ENCODE data around the gene PHF13. TPM values are rescaled to one million over a fixed set of nuclear protein-coding genes. Genes with fewer than 3 reads are reported as not detected.

The PHF13 gene
- total RNA-seq (10 to 100 TPM in 3 of 5 experiments, 1 to 10 TPM in 2; 7.7 to 14.3 (median 12.2) TPM), polyA plus RNA-seq (1 to 10 TPM; 4.4 to 6.3 TPM), total RNA-seq (15.1 reads per million, percentile 44 among the genes with 10 or more reads in this experiment)

GRCh38 chr1:6613361-6614018 lies at the start of gene PHF13:
PHF13 (plus strand) TSS chr1:6613731; CDS start chr1:6614067, 336 bp downstream.
- peaks cover 16 to 37% (median 25%) of the 10 kb centered on the region in 7 donors for H3K4me1 Mint-ChIP-seq
- Histone ChIP-seq H3K27ac (ENCODE audit: low read depth, low read length) (peak within 1 kb of the TSS; percentile 82), H3K4me3 (ENCODE audit: low read length) (peak within 1 kb of the TSS; percentile 53), H3K9me3 (ENCODE audit: control insufficient read depth in 2 of 3, low read length in 3 of 3) (no peaks in the 10 kb centered on the region), H3K4me1 (ENCODE audit: control insufficient read depth in 2 of 2, insufficient read depth in 2 of 2, low read length in 2 of 2) (peaks cover 0 to 14% of the 10 kb centered on the region in 2 donors), H3K36me3 (ENCODE audit: control insufficient read depth in 2 of 3, insufficient read depth in 3 of 3, low read length in 3 of 3) (peaks cover 0 to 8% (median 0%) of the 10 kb centered on the region in 3 experiments), H3K27me3 (ENCODE audit: control insufficient read depth in 2 of 2, insufficient read depth in 2 of 2, low read length in 2 of 2) (no peaks in the 10 kb centered on the region)
- ChIA-PET CTCF (no interaction called here), POLR2A (interaction anchor here (0.9 to 1.3 kb wide), 6 partner anchors 9 to 154 kb away, joined by 3 to 27 read pairs (median 3); partner anchors contain the start of genes KLHL21, NOL9 and THAP3)
- ATAC-seq: peak; percentile 98
- intact Hi-C loops (cut with micrococcal nuclease): loop anchor here (1.0 kb wide), 8 partner anchors 10 to 414 kb away; partner anchors contain the start of genes NOL9 (in 2 of the 2), RPL22 (in 2 of the 2) and ZBTB48 (in 2 of the 2)
- peak within 1 kb of the TSS; percentile 69 to 95 (median 88) for H3K27ac Mint-ChIP-seq
- peak within 1 kb of the TSS; percentile 88 to 97 (median 93) for H3K4me3 Mint-ChIP-seq
- H3K36me3 Mint-ChIP-seq: no peaks in the 10 kb centered on the region
- peaks cover 0 to 2% (median 0%) of the 10 kb centered on the region in 5 donors for H3K27me3 Mint-ChIP-seq
- H3K9me3 Mint-ChIP-seq: no peaks in the 10 kb centered on the region
- peak; percentile 97 to 99 (median 98) for DNase-seq

- no peaks in the 10 kb centered on the region for H3K9me3 ChIP-seq (ENCODE audit: control insufficient read depth in 2 of 3, low read length in 3 of 3)
- no peak overlapping the region for H3K27ac Mint-ChIP-seq
- H3K4me3 Mint-ChIP-seq: peak overlapping the region in 1 of 10 donors; percentile 7
- H3K36me3 ChIP-seq (ENCODE audit: control insufficient read depth in 2 of 3, insufficient read depth in 3 of 3, low read length in 3 of 3): no peaks in the 10 kb centered on the region
- no peak overlapping the region for H3K27ac ChIP-seq (ENCODE audit: low read depth, low read length)
- DNase-seq (no peak), ATAC-seq (no peak)
- no peaks in the 10 kb centered on the region for H3K4me1 ChIP-seq (ENCODE audit: control insufficient read depth in 2 of 2, insufficient read depth in 2 of 2, low read length in 2 of 2)
- CTCF ChIA-PET: no interaction called here
- peaks cover 0 to 5% (median 0%) of the 10 kb centered on the region in 5 donors for H3K36me3 Mint-ChIP-seq
- POLR2A ChIA-PET: interaction anchor here (1.0 kb wide), 1 partner anchor 62 kb away, joined by 3 read pairs; no protein-coding TSS in a partner anchor
- H3K27me3 Mint-ChIP-seq: peaks cover 0 to 16% (median 0%) of the 10 kb centered on the region in 5 donors
- H3K9me3 Mint-ChIP-seq: peaks cover 0 to 6% (median 3%) of the 10 kb centered on the region in 11 donors
- intact Hi-C loops (cut with micrococcal nuclease): no loop called here
- no peaks in the 10 kb centered on the region for H3K27me3 ChIP-seq (ENCODE audit: control insufficient read depth in 2 of 2, insufficient read depth in 2 of 2, low read length in 2 of 2)
- peaks cover 0 to 6% (median 0%) of the 10 kb centered on the region in 7 donors for H3K4me1 Mint-ChIP-seq
- no peak overlapping the region for H3K4me3 ChIP-seq (ENCODE audit: low read length)
These were observed 44.5 kb upstream of the PHF13 start for GRCh38 chr1:6569033-6569432.

- POLR2A ChIA-PET: no interaction called here
- DNase-seq: no peak
These were observed 43.4 kb upstream of the PHF13 start for GRCh38 chr1:6570100-6570499.

GRCh38 chr1:6570987-6571386 lies 42.5 kb upstream of the PHF13 start:
- DNase-seq (no peak), ATAC-seq (no peak)
- Histone ChIP-seq H3K4me3 (ENCODE audit: low read length) (no peak overlapping the region), H3K36me3 (ENCODE audit: control insufficient read depth in 2 of 3, insufficient read depth in 3 of 3, low read length in 3 of 3) (no peaks in the 10 kb centered on the region), H3K9me3 (ENCODE audit: control insufficient read depth in 2 of 3, low read length in 3 of 3) (no peaks in the 10 kb centered on the region), H3K27me3 (ENCODE audit: control insufficient read depth in 2 of 2, insufficient read depth in 2 of 2, low read length in 2 of 2) (no peaks in the 10 kb centered on the region), H3K27ac (ENCODE audit: low read depth, low read length) (no peak overlapping the region), H3K4me1 (ENCODE audit: control insufficient read depth in 2 of 2, insufficient read depth in 2 of 2, low read length in 2 of 2) (no peaks in the 10 kb centered on the region)
- CTCF ChIA-PET: no interaction called here
- intact Hi-C loops (cut with micrococcal nuclease): no loop called here
- Mint-ChIP-seq H3K4me3 (no peak overlapping the region), H3K27ac (no peak overlapping the region), H3K27me3 (peaks cover 0 to 16% (median 0%) of the 10 kb centered on the region in 5 donors), H3K9me3 (peaks cover 0 to 6% (median 3%) of the 10 kb centered on the region in 11 donors), H3K36me3 (peaks cover 0 to 5% (median 0%) of the 10 kb centered on the region in 5 donors), H3K4me1 (peaks cover 0 to 6% (median 0%) of the 10 kb centered on the region in 7 donors)
- POLR2A ChIA-PET: interaction anchor here (1.0 kb wide), 1 partner anchor 16 kb away, joined by 3 read pairs; the partner anchor contains the start of gene TAS1R1

More at GRCh38 chr1:6570100-6570499, 43.4 kb upstream of the PHF13 start:
- CTCF ChIA-PET: no interaction called here
- Histone ChIP-seq H3K27me3 (ENCODE audit: control insufficient read depth in 2 of 2, insufficient read depth in 2 of 2, low read length in 2 of 2) (no peaks in the 10 kb centered on the region), H3K36me3 (ENCODE audit: control insufficient read depth in 2 of 3, insufficient read depth in 3 of 3, low read length in 3 of 3) (no peaks in the 10 kb centered on the region), H3K9me3 (ENCODE audit: control insufficient read depth in 2 of 3, low read length in 3 of 3) (no peaks in the 10 kb centered on the region), H3K4me1 (ENCODE audit: control insufficient read depth in 2 of 2, insufficient read depth in 2 of 2, low read length in 2 of 2) (no peaks in the 10 kb centered on the region), H3K4me3 (ENCODE audit: low read length) (no peak overlapping the region), H3K27ac (ENCODE audit: low read depth, low read length) (no peak overlapping the region)
- no peak overlapping the region for H3K4me3 Mint-ChIP-seq
- intact Hi-C loops (cut with micrococcal nuclease): no loop called here
- H3K27ac Mint-ChIP-seq: no peak overlapping the region
- peaks cover 0 to 6% (median 0%) of the 10 kb centered on the region in 7 donors for H3K4me1 Mint-ChIP-seq
- peaks cover 0 to 16% (median 0%) of the 10 kb centered on the region in 5 donors for H3K27me3 Mint-ChIP-seq
- peaks cover 0 to 5% (median 0%) of the 10 kb centered on the region in 5 donors for H3K36me3 Mint-ChIP-seq
- H3K9me3 Mint-ChIP-seq: peaks cover 0 to 6% (median 3%) of the 10 kb centered on the region in 11 donors
- ATAC-seq: no peak

- intact Hi-C loops (cut with micrococcal nuclease): no loop called here
- ATAC-seq: no peak
- Histone ChIP-seq H3K27me3 (ENCODE audit: control insufficient read depth in 2 of 2, insufficient read depth in 2 of 2, low read length in 2 of 2) (no peaks in the 10 kb centered on the region), H3K9me3 (ENCODE audit: control insufficient read depth in 2 of 3, low read length in 3 of 3) (no peaks in the 10 kb centered on the region), H3K4me1 (ENCODE audit: control insufficient read depth in 2 of 2, insufficient read depth in 2 of 2, low read length in 2 of 2) (no peaks in the 10 kb centered on the region), H3K4me3 (ENCODE audit: low read length) (no peak overlapping the region), H3K27ac (ENCODE audit: low read depth, low read length) (no peak overlapping the region), H3K36me3 (ENCODE audit: control insufficient read depth in 2 of 3, insufficient read depth in 3 of 3, low read length in 3 of 3) (no peaks in the 10 kb centered on the region)
- peak overlapping the region in 1 of 9 donors; percentile 57 for H3K27ac Mint-ChIP-seq
- peaks cover 0 to 16% (median 0%) of the 10 kb centered on the region in 5 donors for H3K27me3 Mint-ChIP-seq
- H3K4me3 Mint-ChIP-seq: no peak overlapping the region
- peaks cover 0 to 6% (median 3%) of the 10 kb centered on the region in 11 donors for H3K9me3 Mint-ChIP-seq
- peaks cover 0 to 6% (median 0%) of the 10 kb centered on the region in 7 donors for H3K4me1 Mint-ChIP-seq
- no peak for DNase-seq
- ChIA-PET CTCF (no interaction called here), POLR2A (no interaction called here)
- H3K36me3 Mint-ChIP-seq: peaks cover 0 to 5% (median 0%) of the 10 kb centered on the region in 5 donors
These were observed 40.7 kb upstream of the PHF13 start for GRCh38 chr1:6572653-6573383.

- H3K27me3 Mint-ChIP-seq: peaks cover 0 to 11% (median 0%) of the 10 kb centered on the region in 5 donors
- ATAC-seq: no peak
- H3K27ac Mint-ChIP-seq: no peak overlapping the region
- Histone ChIP-seq H3K4me3 (ENCODE audit: low read length) (no peak overlapping the region), H3K36me3 (ENCODE audit: control insufficient read depth in 2 of 3, insufficient read depth in 3 of 3, low read length in 3 of 3) (no peaks in the 10 kb centered on the region), H3K27ac (ENCODE audit: low read depth, low read length) (no peak overlapping the region), H3K4me1 (ENCODE audit: control insufficient read depth in 2 of 2, insufficient read depth in 2 of 2, low read length in 2 of 2) (peaks cover under 1 to 1% of the 10 kb centered on the region in 2 donors), H3K27me3 (ENCODE audit: control insufficient read depth in 2 of 2, insufficient read depth in 2 of 2, low read length in 2 of 2) (no peaks in the 10 kb centered on the region), H3K9me3 (ENCODE audit: control insufficient read depth in 2 of 3, low read length in 3 of 3) (no peaks in the 10 kb centered on the region)
- peaks cover 0 to 9% (median 3%) of the 10 kb centered on the region in 7 donors for H3K4me1 Mint-ChIP-seq
- ChIA-PET POLR2A (interaction anchor here (1.1 kb wide), 1 partner anchor 29 kb away, joined by 5 read pairs; the partner anchor contains the start of gene KLHL21), CTCF (interaction anchor here (0.8 kb wide), 1 partner anchor 42 kb away, joined by 5 read pairs; no protein-coding TSS in a partner anchor)
- H3K36me3 Mint-ChIP-seq: peaks cover 0 to 3% (median 0%) of the 10 kb centered on the region in 5 donors
- intact Hi-C loops (cut with micrococcal nuclease): no loop called here
- no peak for DNase-seq
- H3K4me3 Mint-ChIP-seq: no peak overlapping the region
- peaks cover 0 to 6% (median 3%) of the 10 kb centered on the region in 11 donors for H3K9me3 Mint-ChIP-seq
These were observed 39.4 kb upstream of the PHF13 start for GRCh38 chr1:6574025-6574620.
